ENCODE results near the gene ST6GALNAC4.
A peak's percentile ranks its signal among the peaks of the same experiment; 100 is the strongest.

The ST6GALNAC4 gene

GRCh38 chr9:127929625-127929979 lies 12.8 kb upstream of the ST6GALNAC4 start:
- no peak for DNase-seq (ENCODE audit: low read depth in 3 of 3)

- no peak for DNase-seq (ENCODE audit: low read depth in 3 of 3)
Observed at GRCh38 chr9:127928676-127929624, 12.1 kb upstream of the ST6GALNAC4 start.

GRCh38 chr9:127927988-127928675 lies 11.3 kb upstream of the ST6GALNAC4 start:
- DNase-seq (ENCODE audit: low read depth in 3 of 3), result no peak

- DNase-seq (ENCODE audit: low read depth in 3 of 3), result peak in 1 of 3 donors; percentile 86
Observed at GRCh38 chr9:127927201-127927987, 10.6 kb upstream of the ST6GALNAC4 start.

- no peak for DNase-seq (ENCODE audit: low read depth in 3 of 3)
Observed at GRCh38 chr9:127926906-127927200, 10.0 kb upstream of the ST6GALNAC4 start.

GRCh38 chr9:127925959-127926905 lies 9.4 kb upstream of the ST6GALNAC4 start:
- no peak for DNase-seq (ENCODE audit: low read depth in 3 of 3)

GRCh38 chr9:127924736-127925444 lies 8.0 kb upstream of the ST6GALNAC4 start:
- no peak for DNase-seq (ENCODE audit: low read depth in 3 of 3)

GRCh38 chr9:127923771-127924170 lies 6.9 kb upstream of the ST6GALNAC4 start:
- no peak for DNase-seq (ENCODE audit: low read depth in 3 of 3)

GRCh38 chr9:127923046-127923445 lies 6.2 kb upstream of the ST6GALNAC4 start:
- DNase-seq (ENCODE audit: low read depth in 3 of 3), result no peak

GRCh38 chr9:127921557-127922120 lies 4.8 kb upstream of the ST6GALNAC4 start:
- DNase-seq (ENCODE audit: low read depth in 3 of 3), result peak in 1 of 3 donors; percentile 72

GRCh38 chr9:127920794-127921193 lies 4.0 kb upstream of the ST6GALNAC4 start:
- DNase-seq (ENCODE audit: low read depth in 3 of 3), result no peak

GRCh38 chr9:127919253-127919815 lies 2.5 kb upstream of the ST6GALNAC4 start:
- DNase-seq (ENCODE audit: low read depth in 3 of 3), result no peak

- no peak for DNase-seq (ENCODE audit: low read depth in 3 of 3)
Observed at GRCh38 chr9:127918183-127919107, 1.6 kb upstream of the ST6GALNAC4 start.

- no peak for DNase-seq (ENCODE audit: low read depth in 3 of 3)
Observed at GRCh38 chr9:127917603-127918002, 762 bp upstream of the ST6GALNAC4 start.

GRCh38 chr9:127915801-127916719 lies 781 bp downstream of the ST6GALNAC4 start:
- DNase-seq (ENCODE audit: low read depth in 3 of 3), result no peak

- DNase-seq (ENCODE audit: low read depth in 3 of 3), result no peak
Observed at GRCh38 chr9:127915325-127915752, 1.5 kb downstream of the ST6GALNAC4 start.

- no peak for DNase-seq (ENCODE audit: low read depth in 3 of 3)
Observed at GRCh38 chr9:127913682-127914081, 3.2 kb downstream of the ST6GALNAC4 start.

- no peak for DNase-seq (ENCODE audit: low read depth in 3 of 3)
Observed at GRCh38 chr9:127912882-127913281, 4.0 kb downstream of the ST6GALNAC4 start.
